HepG2 (cell line): Measurements from ENCODE around the gene DLG2. TPM values are rescaled to one million over a fixed set of nuclear protein-coding genes. Genes with fewer than 3 reads are reported as not detected.
A peak's percentile ranks its signal among the peaks of the same experiment; 100 is the strongest.

Source experiments
- ARHGAP35 ChIP-seq: sonication (generic); formaldehyde crosslinking; IDR thresholded peaks from 2 replicates; pipeline ENCODE4 v1.9.0; 2022; ENCODE audit warnings: mild to moderate bottlenecking, inconsistent platforms, moderate library complexity, missing genetic modification reagents, borderline replicate concordance
- EED ChIP-seq: sonication (generic); formaldehyde crosslinking; IDR thresholded peaks from 2 replicates; pipeline ENCODE4 v1.5.0; 2020; ENCODE audit warnings: mild to moderate bottlenecking, missing genetic modification reagents
- FOSL2 ChIP-seq: sonication (generic); formaldehyde crosslinking; IDR thresholded peaks from 2 replicates; pipeline ENCODE4 v1.4.0; 2020; ENCODE audit warnings: missing genetic modification reagents
- FOXA3 ChIP-seq: IDR thresholded peaks from 2 replicates; pipeline ENCODE4 v1.6.1; 2016; ENCODE audit warnings: missing genetic modification reagents, missing compliant biosample characterization
- MIER2 ChIP-seq: IDR thresholded peaks from 2 replicates; pipeline ENCODE4 v1.6.1; 2016; ENCODE audit warnings: missing biosample characterization, missing genetic modification reagents
- NFIC ChIP-seq: IDR thresholded peaks from 2 replicates; pipeline ENCODE4 v1.6.1; 2012; ENCODE audit warnings: mild to moderate bottlenecking, low read length, inconsistent platforms
- POLR2AphosphoS2 ChIP-seq: IDR thresholded peaks from 2 replicates; pipeline ENCODE4 v1.6.1; 2011; ENCODE audit warnings: low read depth, low read length, improper control_type of control experiment
- SALL1 ChIP-seq: sonication (generic); formaldehyde crosslinking; IDR thresholded peaks from 2 replicates; pipeline ENCODE4 v1.8.0; 2022; ENCODE audit warnings: mild to moderate bottlenecking, missing genetic modification reagents
- SRSF9 ChIP-seq: fragments of 200-400 bp; formaldehyde crosslinking; IDR thresholded peaks from 2 replicates; pipeline ENCODE4 v1.6.1; 2018; ENCODE audit warnings: borderline replicate concordance, mild to moderate bottlenecking, low read depth, low read length; ENCODE audit not compliant: insufficient read depth, poor library complexity, severe bottlenecking
- STAG1 ChIP-seq: sonication (generic); formaldehyde crosslinking; IDR thresholded peaks from 2 replicates; pipeline ENCODE4 v1.4.0; 2020; ENCODE audit warnings: missing genetic modification reagents
- TEF ChIP-seq: sonication (generic); formaldehyde crosslinking; IDR thresholded peaks from 2 replicates; pipeline ENCODE4 v1.5.0; 2020; ENCODE audit warnings: missing genetic modification reagents
- THAP8 ChIP-seq: sonication (generic); formaldehyde crosslinking; IDR thresholded peaks from 2 replicates; pipeline ENCODE4 v1.5.1; 2020; ENCODE audit warnings: missing genetic modification reagents, mild to moderate bottlenecking, borderline replicate concordance
- ZFP82 ChIP-seq: sonication (generic); formaldehyde crosslinking; IDR thresholded peaks from 2 replicates; pipeline ENCODE4 v1.5.1; 2020; ENCODE audit warnings: mild to moderate bottlenecking, missing genetic modification reagents, borderline replicate concordance
- ZNF225 ChIP-seq: sonication (generic); formaldehyde crosslinking; IDR thresholded peaks from 2 replicates; pipeline ENCODE4 v1.4.0; 2020; ENCODE audit warnings: mild to moderate bottlenecking, missing genetic modification reagents
- ZNF230 ChIP-seq: sonication (generic); formaldehyde crosslinking; IDR thresholded peaks from 2 replicates; pipeline ENCODE4 v1.4.0; 2020; ENCODE audit warnings: mild to moderate bottlenecking, missing genetic modification reagents
- ZNF275 ChIP-seq: sonication (generic); formaldehyde crosslinking; IDR thresholded peaks from 2 replicates; pipeline ENCODE4 v1.8.0; 2022; ENCODE audit warnings: missing genetic modification reagents, mild to moderate bottlenecking, inconsistent platforms, borderline replicate concordance
- ZNF3 ChIP-seq: IDR thresholded peaks from 2 replicates; pipeline ENCODE4 v1.7.0; 2017; ENCODE audit warnings: inconsistent platforms
- ZNF329 ChIP-seq: sonication (generic); formaldehyde crosslinking; IDR thresholded peaks from 2 replicates; pipeline ENCODE4 v1.9.0; 2021; ENCODE audit warnings: low read depth, mild to moderate bottlenecking, missing genetic modification reagents
- ZNF557 ChIP-seq: sonication (generic); formaldehyde crosslinking; IDR thresholded peaks from 2 replicates; pipeline ENCODE4 v1.4.0; 2020; ENCODE audit warnings: missing genetic modification reagents
- ZNF558 ChIP-seq: sonication (generic); formaldehyde crosslinking; IDR thresholded peaks from 2 replicates; pipeline ENCODE4 v1.9.0; 2022; ENCODE audit warnings: mild to moderate bottlenecking, missing genetic modification reagents, borderline replicate concordance
- ZNF580 ChIP-seq: IDR thresholded peaks from 2 replicates; pipeline ENCODE4 v1.6.1; 2016; ENCODE audit warnings: low read depth, borderline replicate concordance
- ZNF878 ChIP-seq: sonication (generic); formaldehyde crosslinking; IDR thresholded peaks from 2 replicates; pipeline ENCODE4 v1.8.1; 2023; ENCODE audit warnings: mild to moderate bottlenecking, missing genetic modification reagents, moderate library complexity
- polyA plus RNA-seq, 8 experiments: library from polyadenylated mRNA; depleted of rRNA in 3 of 8; stranded (reverse) in 7 of 8; unstranded in 1 of 8; fragments of >200 nt; fragmentation: Illumina TruSeq in 4 of 8; extraction: Trizol in 4 of 8; gene quantifications; 2 replicates each; pipeline versions ENCODE4 v1.2.1 to v1.2.3, GENCODE V29; 2011 to 2016; ENCODE audit warnings: low read depth in 4 of 8, missing spikeins in 1 of 8, mixed read lengths in 1 of 8; ENCODE audit not compliant: insufficient read depth in 1 of 8
- total RNA-seq, 5 experiments: library from RNA; depleted of rRNA; stranded (reverse); fragments of >200 nt; fragmentation: Illumina TruSeq; extraction: Trizol; gene quantifications; 2 replicates each; pipeline ENCODE4 v1.2.3, GENCODE V29; 2016; ENCODE audit warnings: low read depth in 1 of 5
- TF ChIP-seq, protein P1 (sequence below): sonication (generic); formaldehyde crosslinking; IDR thresholded peaks from 2 replicates; pipeline ENCODE4; 2020; ENCODE audit warnings: missing genetic modification reagents, mild to moderate bottlenecking, borderline replicate concordance
- TF ChIP-seq, protein P2 (sequence below): sonication (generic); formaldehyde crosslinking; IDR thresholded peaks from 2 replicates; pipeline ENCODE4 v1.5.0; 2020; ENCODE audit warnings: missing genetic modification reagents, mild to moderate bottlenecking, borderline replicate concordance

Gene DLG2
- total and polyA plus RNA-seq, 2 of the 13 experiments (the other 11 are each of a cell fraction or from before 2014, with no cell fraction given): 0.46 to 1.0 TPM

GRCh38 chr11:85627998-85628770, 1.0 kb upstream of the DLG2 start, which contains the start of gene TMEM126B (continued):
- no peak for TF ChIP-seq THAP8
- TF ChIP-seq POLR2AphosphoS2: no peak
- TF ChIP-seq ZFP82: peak; percentile 88; the same call in 1 of the 2 replicates
- no peak for TF ChIP-seq ARHGAP35
- TF ChIP-seq, protein P1, sequence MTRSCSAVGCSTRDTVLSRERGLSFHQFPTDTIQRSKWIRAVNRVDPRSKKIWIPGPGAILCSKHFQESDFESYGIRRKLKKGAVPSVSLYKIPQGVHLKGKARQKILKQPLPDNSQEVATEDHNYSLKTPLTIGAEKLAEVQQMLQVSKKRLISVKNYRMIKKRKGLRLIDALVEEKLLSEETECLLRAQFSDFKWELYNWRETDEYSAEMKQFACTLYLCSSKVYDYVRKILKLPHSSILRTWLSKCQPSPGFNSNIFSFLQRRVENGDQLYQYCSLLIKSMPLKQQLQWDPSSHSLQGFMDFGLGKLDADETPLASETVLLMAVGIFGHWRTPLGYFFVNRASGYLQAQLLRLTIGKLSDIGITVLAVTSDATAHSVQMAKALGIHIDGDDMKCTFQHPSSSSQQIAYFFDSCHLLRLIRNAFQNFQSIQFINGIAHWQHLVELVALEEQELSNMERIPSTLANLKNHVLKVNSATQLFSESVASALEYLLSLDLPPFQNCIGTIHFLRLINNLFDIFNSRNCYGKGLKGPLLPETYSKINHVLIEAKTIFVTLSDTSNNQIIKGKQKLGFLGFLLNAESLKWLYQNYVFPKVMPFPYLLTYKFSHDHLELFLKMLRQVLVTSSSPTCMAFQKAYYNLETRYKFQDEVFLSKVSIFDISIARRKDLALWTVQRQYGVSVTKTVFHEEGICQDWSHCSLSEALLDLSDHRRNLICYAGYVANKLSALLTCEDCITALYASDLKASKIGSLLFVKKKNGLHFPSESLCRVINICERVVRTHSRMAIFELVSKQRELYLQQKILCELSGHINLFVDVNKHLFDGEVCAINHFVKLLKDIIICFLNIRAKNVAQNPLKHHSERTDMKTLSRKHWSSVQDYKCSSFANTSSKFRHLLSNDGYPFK (CRISPR knock-in tag): peak; percentile 69; the same call in 1 of the 2 replicates
- TF ChIP-seq ZNF557: no peak
- TF ChIP-seq ZNF230 (CRISPR knock-in tag): no peak
- TF ChIP-seq SALL1 (CRISPR knock-in tag): peak; percentile 56
- TF ChIP-seq TEF (CRISPR knock-in tag): no peak
- TF ChIP-seq ZNF275 (CRISPR knock-in tag): peak; percentile 83; the same call in 1 of the 2 replicates
- TF ChIP-seq ZNF225 (CRISPR knock-in tag): no peak
- TF ChIP-seq ZNF3: no peak
- no peak for TF ChIP-seq SRSF9
- no peak for TF ChIP-seq ZNF558 (CRISPR knock-in tag)
- TF ChIP-seq ZNF878 (CRISPR knock-in tag): peak; percentile 70; the same call in 1 of the 2 replicates
- 0 out of 2 replicates have a peak, but pooled peaks have one; percentile 2 for TF ChIP-seq NFIC
- no peak for TF ChIP-seq ZNF580 (CRISPR knock-in tag)
- TF ChIP-seq ZNF329 (CRISPR knock-in tag): peak; percentile 61; the same call in 1 of the 2 replicates
- no peak for TF ChIP-seq STAG1
- no peak for TF ChIP-seq EED (CRISPR knock-in tag)
- no peak; the same call in 1 of the 2 replicates for TF ChIP-seq FOXA3 (CRISPR knock-in tag)
- TF ChIP-seq MIER2 (CRISPR knock-in tag): no peak
- TF ChIP-seq, protein P2, sequence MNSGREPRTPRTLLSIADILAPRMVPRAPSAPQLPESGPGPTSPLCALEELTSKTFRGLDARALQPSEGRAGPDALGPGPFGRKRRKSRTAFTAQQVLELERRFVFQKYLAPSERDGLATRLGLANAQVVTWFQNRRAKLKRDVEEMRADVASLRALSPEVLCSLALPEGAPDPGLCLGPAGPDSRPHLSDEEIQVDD (CRISPR knock-in tag): no peak
- TF ChIP-seq FOSL2 (CRISPR knock-in tag): no peak
